Motor neuron (in vitro differentiated cells): ENCODE results near the gene COL19A1. TPM values are rescaled to one million over a fixed set of nuclear protein-coding genes. Genes with fewer than 3 reads are reported as not detected.
"Not testable (repeated sequence)": the region's sequence is repeated elsewhere in the genome, so short reads cannot be mapped to it uniquely, and the experiment has no call there.

Source experiments
- ATAC-seq, 8 experiments: fragments of 200-7000 bp; cut with Tn5 transposase; replicated peaks in 6 of 8; 2 replicates each; pipeline ENCODE4 v1.8.0; 2021; ENCODE audit warnings: mild to moderate bottlenecking in 8 of 8, moderate library complexity in 8 of 8
- H3K27ac ChIP-seq, 2 donors: fragments of 250-450 bp; sonication (Bioruptor Pico); 2 replicates each; pipeline ENCODE4 v1.9.0; 2021; ENCODE audit warnings: antibody characterized with exemption in 2 of 2, mild to moderate bottlenecking in 2 of 2, moderate library complexity in 1 of 2
- H3K4me1 ChIP-seq, 2 donors: fragments of 250-450 bp; sonication (Bioruptor Pico); replicated peaks in 1 of 2; 2 replicates each; pipeline ENCODE4 v1.6.1; 2021; ENCODE audit warnings: antibody characterized with exemption in 2 of 2, mild to moderate bottlenecking in 2 of 2, moderate library complexity in 1 of 2
- H3K4me3 ChIP-seq, 5 donors: fragments of 250-450 bp; sonication (Bioruptor Pico); 2 replicates each; pipeline ENCODE4 v1.9.0; 2021; ENCODE audit warnings: antibody characterized with exemption in 5 of 5, mild to moderate bottlenecking in 5 of 5, moderate library complexity in 4 of 5
- WGBS, 10 experiments: fragments of 450-650 bp; shearing (Covaris generic); methylation state at CpG; one replicate each; pipeline ENCODE4 v1.0.0; 2022; 5-methylcytosine and 5-hydroxymethylcytosine counted together
- in situ Hi-C, 9 experiments: fragments of 400-800 bp; cut with MboI; loops; one replicate each; pipeline ENCODE4 v1.15.0; 2021; ENCODE audit warnings: low sequenced_read_pairs in 9 of 9, low pct_unique_long_range_greater_than_20kb in 2 of 9; ENCODE audit not compliant: unreplicated experiment in 9 of 9
- total RNA-seq, 8 experiments: library from RNA; unstranded; fragments of 300-600 nt; gene quantifications; 2 replicates each; pipeline versions ENCODE4 v1.2.3 to v1.2.4, GENCODE V29; 2022

COL19A1 gene
- total RNA-seq, 8 experiments from 2014 or later = 0.45 to 5.9 (median 0.92) TPM

DNA sequence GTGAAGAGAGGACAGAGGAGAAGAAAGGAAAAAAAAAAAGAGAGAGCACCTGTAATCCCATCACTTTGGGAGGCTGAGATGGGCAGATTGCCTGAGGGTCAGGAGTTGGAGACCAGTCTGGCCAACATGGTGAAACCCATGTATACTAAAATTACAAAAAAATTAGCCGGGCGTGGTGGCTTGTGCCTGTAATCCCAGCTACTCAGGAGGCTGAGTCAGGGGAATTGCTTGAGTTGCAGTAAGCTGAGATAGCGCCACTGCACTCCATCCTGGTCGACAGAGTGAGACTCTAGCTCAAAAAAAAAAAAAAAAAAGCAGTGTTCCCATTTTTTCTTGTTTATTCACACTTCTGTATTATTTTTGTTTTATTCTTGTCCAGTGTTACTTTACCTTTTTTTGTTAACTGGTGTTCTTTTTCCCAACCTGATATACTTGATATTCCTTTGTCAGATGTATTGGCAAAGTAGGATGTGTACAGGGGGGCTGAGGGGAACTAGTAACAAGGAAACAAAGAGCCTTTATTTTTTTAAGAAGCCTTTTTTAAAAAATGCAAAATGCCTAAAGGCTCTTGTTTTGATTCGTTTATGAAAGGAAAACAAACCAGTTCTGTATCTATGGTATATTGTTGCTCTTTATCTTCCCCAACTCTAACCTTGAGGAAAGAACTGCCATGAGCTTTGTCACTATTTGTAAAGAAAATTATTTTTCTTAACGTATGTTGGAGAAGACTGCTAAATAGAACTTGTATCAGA lies 22.3 kb downstream of the COL19A1 start:
- ATAC-seq = peak in 2 of 8 experiments; percentile 50 to 66
- H3K27ac ChIP-seq = no peak overlapping the region
- no peak overlapping the region for H3K4me3 ChIP-seq
- no peaks in the 10 kb centered on the region for H3K4me1 ChIP-seq
- WGBS, 10 experiments = 54 to 94% (median 68%) methylated on average over 2 to 6 of the region's 6 CpGs
- in situ Hi-C loops = no loop called here

DNA sequence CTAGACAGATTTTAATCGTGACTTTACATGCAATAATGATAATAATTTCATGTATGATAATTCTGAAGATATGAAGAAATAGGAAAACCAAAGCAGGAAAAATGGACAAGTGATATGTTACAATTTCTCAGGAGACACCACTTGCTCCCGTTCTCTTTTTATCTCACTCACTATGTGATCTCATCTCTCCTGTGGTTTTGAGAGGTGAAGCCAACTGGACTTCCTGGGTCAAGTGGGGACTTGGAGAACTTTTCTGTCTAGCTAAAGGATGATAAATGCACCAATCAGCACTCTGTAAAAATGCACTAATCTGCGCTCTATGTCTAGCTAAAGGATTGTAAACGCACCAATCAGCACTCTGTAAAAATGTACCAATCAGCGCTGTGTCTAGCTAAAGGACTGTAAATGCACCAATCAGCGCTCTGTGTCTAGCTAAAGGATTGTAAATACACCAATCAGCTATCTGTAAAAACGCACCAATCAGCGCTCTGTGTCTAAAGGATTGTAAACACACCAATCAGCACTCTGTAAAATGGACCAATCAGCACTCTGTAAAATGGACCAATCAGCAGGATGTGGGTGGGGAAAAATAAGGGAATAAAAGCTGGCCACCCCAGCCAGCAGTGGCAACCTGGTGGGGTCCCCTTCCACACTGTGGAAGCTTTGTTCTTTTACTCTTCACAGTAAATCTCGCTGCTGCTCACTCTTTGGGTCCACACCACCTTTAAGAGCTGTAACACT lies 23.0 kb downstream of the COL19A1 start:
- H3K4me3 ChIP-seq, in situ Hi-C loops, H3K27ac ChIP-seq, ATAC-seq, H3K4me1 ChIP-seq: not testable (repeated sequence)
- WGBS, 10 experiments = 51 to 93% (median 82%) methylated on average over 1 to 7 of the region's 9 CpGs

DNA sequence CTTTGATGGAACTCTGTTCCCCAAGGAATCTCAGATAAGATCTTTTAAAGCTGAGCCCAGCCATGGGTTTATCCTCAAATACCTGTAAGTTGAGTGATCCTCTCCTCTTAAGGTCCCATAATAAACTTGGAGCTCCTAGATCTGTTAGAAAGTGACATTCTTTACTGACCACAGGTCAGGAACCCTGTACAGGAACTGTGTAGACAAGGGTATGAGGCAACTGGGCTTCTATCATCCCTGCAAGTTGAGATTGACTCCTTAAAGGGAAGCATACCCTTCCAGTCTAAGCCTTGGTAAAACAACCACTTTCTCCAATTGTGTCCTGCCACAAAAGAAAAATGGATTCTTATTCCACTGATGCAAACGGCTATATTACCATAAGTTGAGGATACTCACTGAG lies 26.2 kb downstream of the COL19A1 start:
- H3K27ac ChIP-seq, ATAC-seq, in situ Hi-C loops, H3K4me1 ChIP-seq, H3K4me3 ChIP-seq: not testable (repeated sequence)
- 0 to 100% (median 69%) methylated on average over 1 of the region's 1 CpG; no CpG with 5 or more reads in 6 of the 10 experiments for WGBS, 10 experiments

DNA sequence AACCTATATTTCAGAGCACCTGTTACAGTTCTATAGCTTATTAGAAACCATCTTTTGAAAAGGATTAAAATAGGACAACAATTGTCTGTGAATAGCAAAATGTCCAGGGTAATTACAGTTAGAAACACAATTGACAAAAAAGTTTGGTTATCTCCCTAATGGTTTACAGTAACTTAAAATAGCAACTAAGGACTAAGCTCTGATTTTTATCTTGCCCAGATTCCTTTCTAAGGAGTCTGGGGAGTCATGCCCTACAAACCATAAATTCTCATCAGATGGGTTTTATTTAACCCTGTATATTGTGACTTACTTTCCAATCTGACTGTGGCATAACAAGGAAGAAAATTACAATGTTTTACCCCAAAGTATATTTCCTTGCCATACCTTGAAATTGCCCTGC lies 26.9 kb downstream of the COL19A1 start:
- in situ Hi-C loops, ATAC-seq, H3K27ac ChIP-seq, H3K4me1 ChIP-seq, H3K4me3 ChIP-seq: not testable (repeated sequence)

DNA sequence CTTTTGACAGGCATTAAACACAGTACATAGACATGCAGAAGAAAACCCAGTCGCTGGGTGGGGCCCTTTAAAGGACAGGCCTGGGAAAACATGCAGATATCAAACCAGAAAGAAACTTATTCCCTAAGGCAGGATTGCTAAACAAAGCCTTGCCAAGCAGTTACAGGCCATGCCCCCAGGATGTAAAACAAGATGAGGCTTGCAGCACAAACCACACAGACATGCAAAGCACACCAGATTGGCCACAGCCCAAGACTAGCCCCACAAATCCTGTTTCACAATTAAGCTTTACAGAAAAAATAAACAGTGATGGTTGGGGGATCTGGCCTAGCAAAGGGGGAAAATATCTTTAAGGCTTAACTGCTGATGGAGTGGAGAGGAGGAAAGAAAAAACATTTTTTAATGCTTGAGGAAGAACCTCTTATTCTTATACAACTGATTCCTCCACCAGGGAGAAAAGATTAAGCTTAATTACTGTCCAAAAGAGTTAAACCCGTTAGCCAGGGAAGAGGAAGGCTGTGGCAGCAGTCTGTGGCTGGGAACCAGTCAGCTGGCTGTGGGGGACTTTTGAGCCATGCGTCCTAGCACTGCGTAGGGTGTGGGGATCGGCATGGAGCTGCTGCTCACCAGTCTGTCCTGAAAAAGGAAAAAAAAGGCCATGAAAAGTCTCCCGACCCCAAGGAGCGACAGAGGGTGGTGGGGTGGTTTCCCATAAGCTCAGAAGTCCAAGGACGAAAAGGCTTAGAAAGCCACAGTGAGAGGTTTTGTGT lies 28.4 kb downstream of the COL19A1 start:
- in situ Hi-C loops = no loop called here
- Histone ChIP-seq H3K27ac (no peak overlapping the region), H3K4me3 (no peak overlapping the region), H3K4me1 (no peaks in the 10 kb centered on the region)
- WGBS, 10 experiments = 0 to 92% (median 81%) methylated on average over 1 to 8 of the region's 8 CpGs; no CpG with 5 or more reads in 1 of the 10 experiments
- ATAC-seq = peak in 3 of 8 experiments; percentile 71 to 87 (median 81)

DNA sequence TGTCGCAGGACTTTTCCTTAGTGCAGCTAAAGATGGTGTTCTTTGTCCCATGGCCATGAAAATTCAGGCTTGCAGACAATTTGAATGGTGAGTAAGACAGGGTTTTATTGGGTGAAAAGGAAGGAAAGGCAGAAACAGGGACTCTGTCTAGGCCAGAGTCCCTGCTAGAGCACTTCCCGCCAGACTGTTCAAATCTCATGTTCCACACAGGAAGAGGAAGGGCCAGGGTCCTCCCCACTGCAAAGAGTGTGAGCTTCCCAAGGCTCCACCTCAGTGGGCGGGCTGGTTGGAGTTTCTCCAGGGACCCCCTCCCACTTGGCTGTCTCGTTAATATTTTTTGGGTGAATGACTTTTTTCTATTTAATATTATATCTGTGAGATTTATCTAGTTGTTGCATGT lies 29.0 kb downstream of the COL19A1 start:
- 30 to 100% (median 88%) methylated on average over 1 to 4 of the region's 4 CpGs; no CpG with 5 or more reads in 1 of the 10 experiments for WGBS, 10 experiments
- peak in 3 of 8 experiments; percentile 12 to 60 (median 19) for ATAC-seq
- Histone ChIP-seq H3K27ac (no peak overlapping the region), H3K4me3 (no peak overlapping the region), H3K4me1 (no peaks in the 10 kb centered on the region)
- in situ Hi-C loops = no loop called here

DNA sequence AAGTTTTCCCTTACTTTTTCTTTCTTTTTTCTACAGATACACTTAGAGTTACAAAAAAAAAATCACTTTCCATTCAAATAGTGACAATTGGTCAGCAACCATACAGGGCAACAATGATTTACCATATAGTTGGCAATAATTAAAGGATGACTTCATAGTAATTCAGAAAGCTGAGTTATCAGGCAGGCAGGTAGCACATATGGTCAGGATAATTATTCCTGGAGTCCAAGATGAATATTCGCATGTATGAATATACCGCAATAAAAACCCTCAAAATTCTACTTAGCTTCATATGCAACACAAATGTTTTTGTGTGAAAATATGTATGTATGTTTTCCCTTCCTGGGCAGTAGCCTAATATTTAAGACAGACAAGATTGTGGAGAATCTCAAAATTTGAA lies 34.5 kb downstream of the COL19A1 start:
- Histone ChIP-seq H3K27ac (no peak overlapping the region), H3K4me1 (no peaks in the 10 kb centered on the region), H3K4me3 (no peak overlapping the region)
- in situ Hi-C loops = no loop called here
- whole genome bisulfite sequencing, 10 experiments = 0 to 100% (median 75%) methylated on average over 1 to 2 of the region's 2 CpGs; no CpG with 5 or more reads in 1 of the 10 experiments
- ATAC-seq = peak in 4 of 8 experiments; percentile 58 to 88 (median 62)

DNA sequence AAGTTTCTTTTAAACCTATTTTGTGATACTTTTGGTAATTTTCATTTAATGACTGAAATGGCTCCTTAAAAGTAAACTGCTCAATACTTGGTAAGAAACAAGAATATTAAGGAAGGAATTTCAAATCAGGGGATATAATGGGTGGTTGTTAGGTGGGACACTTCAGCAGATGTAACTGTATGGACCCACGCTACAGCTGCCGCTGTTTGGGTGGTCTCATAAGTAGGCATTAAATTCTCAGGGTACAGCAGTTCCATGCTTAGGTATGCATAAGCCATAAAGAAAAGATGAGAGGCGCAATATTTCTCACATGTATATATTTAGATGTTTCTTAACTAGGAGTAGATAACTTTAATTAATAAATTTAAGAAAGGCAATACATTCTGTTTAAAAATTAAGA lies 35.0 kb downstream of the COL19A1 start:
- H3K4me3 ChIP-seq = no peak overlapping the region
- peak in 1 of 8 experiments; percentile 47 for ATAC-seq
- no peak overlapping the region for H3K27ac ChIP-seq
- in situ Hi-C loops = no loop called here
- H3K4me1 ChIP-seq = no peaks in the 10 kb centered on the region
- 49 to 100% (median 87%) methylated on average over 1 to 3 of the region's 3 CpGs for WGBS, 10 experiments

DNA sequence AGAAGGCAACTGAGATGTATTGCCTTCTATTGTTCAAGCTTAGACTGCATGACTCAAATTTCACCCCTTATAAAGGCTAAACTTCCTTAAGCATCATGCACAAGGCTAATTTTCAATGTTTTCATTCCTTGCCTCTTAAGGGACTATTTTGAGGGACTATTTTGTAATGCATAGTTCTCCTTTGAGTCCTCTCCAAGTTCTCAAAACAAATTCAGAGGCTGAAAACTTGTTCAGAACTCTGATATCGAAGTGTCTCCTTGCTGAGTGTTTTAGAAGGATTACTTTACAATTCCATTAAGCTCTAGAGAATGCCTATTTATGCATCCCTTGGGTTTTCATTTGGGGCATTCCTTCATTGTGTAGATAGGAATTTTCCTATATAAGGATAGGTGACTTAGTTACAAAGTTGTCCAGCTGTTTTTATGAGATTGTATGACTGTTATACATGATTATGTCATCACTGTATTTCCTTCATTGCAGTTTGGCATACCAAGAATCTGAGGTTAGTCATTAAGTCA lies 41.7 kb downstream of the COL19A1 start:
- peak in 2 of 8 experiments; percentile 86 to 88 for ATAC-seq
- in situ Hi-C loops = no loop called here
- Histone ChIP-seq H3K27ac (no peak overlapping the region), H3K4me1 (no peaks in the 10 kb centered on the region), H3K4me3 (no peak overlapping the region)
- WGBS, 10 experiments = 0 to 100% (median 78%) methylated on average over 1 of the region's 1 CpG; no CpG with 5 or more reads in 1 of the 10 experiments

DNA sequence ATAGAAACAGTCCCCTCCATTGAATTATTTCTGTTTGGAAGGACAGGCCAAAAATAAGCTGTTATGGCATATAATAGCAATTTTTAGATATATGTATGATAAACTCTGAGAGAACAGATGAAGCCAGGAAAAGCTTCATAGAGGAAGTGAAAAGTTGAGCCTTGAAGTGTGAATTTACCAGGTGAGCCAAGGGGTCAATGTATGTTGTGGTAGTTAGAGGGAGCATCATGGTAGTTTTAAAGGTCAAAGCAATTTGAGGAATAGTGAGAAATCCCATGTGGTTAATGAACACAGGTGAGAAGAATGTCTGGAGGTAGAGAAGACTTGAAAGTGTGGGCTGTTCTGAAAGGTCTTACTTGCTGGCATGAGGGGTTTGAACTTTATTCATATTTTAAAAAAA lies 47.0 kb downstream of the COL19A1 start:
- H3K4me3 ChIP-seq = no peak overlapping the region
- in situ Hi-C loops = no loop called here
- H3K4me1 ChIP-seq = no peaks in the 10 kb centered on the region
- H3K27ac ChIP-seq = no peak overlapping the region
- no peak for ATAC-seq

DNA sequence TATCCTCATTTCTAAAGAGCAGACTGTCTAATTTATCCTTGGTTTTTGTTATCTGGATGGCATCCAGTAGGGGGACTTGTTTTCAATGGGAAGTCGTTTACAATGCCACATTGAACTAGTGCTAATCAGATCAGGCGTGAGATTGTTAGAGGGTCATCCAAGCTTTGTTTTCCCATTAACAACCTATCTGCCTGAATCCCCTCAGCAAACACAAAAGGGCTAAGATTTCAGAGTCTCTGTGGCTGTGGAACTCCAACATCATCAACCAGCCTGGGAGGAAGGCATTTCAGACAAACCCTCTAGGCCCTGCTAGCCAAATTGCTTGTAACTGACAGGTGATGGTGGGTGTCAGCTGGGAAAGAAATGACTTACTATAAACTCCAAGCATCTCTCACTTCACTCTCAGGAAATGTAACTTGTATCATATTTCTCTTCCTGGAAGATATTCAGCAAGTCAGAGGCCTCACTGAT lies 47.7 kb downstream of the COL19A1 start:
- WGBS, 10 experiments = 14 to 100% (median 62%) methylated on average over 1 to 2 of the region's 2 CpGs; no CpG with 5 or more reads in 2 of the 10 experiments
- peak in 1 of 8 experiments; percentile 10 for ATAC-seq
- no peak overlapping the region for H3K4me3 ChIP-seq
- no peak overlapping the region for H3K27ac ChIP-seq
- no peaks in the 10 kb centered on the region for H3K4me1 ChIP-seq
- in situ Hi-C loops = no loop called here

DNA sequence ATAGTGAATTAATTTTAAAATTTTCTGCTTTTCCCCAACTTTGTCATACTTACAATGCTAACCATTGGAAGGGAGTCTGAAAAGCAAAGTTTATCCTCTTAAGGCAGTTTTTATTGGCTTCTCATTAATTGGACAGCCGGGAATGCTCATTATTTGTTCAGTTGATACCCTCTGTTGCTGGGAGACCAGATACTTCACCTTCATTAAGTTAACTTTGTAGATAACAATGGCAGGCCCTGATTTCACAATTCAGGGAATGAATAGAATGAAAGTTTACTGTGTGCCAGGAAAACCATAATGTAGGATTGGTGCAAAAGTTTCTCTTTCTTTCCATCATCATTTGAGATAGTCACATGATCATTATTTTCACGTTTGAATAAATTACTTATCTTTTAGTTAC lies 49.0 kb downstream of the COL19A1 start:
- 43 to 94% (median 80%) methylated on average over 1 to 2 of the region's 2 CpGs for WGBS, 10 experiments
- no peak overlapping the region for H3K27ac ChIP-seq
- no peak for ATAC-seq
- H3K4me3 ChIP-seq = no peak overlapping the region
- in situ Hi-C loops = no loop called here
- no peaks in the 10 kb centered on the region for H3K4me1 ChIP-seq

DNA sequence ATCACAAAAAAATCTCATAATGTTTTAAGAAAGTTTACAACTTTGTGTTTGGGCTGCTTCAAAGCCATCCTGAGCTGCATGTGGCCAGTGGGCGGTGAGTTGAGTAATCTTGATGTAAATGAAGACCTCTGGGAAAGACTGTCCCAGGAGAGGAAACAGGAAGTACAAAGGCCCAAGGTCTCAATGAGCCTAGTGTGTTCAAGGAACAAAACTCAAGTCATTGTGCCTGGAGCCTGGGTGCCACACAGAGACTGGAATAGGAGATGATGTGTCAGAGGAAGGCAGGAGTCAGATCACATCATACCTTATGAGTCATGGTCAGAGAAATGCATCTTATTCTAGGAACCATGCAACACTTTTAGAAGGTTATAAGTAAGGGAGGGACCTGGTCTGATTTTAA lies 51.5 kb downstream of the COL19A1 start:
- ATAC-seq = peak; percentile 33 to 99 (median 72)
- WGBS, 10 experiments = 0 to 100% (median 94%) methylated on average over 1 of the region's 1 CpG; no CpG with 5 or more reads in 2 of the 10 experiments
- Histone ChIP-seq H3K27ac (no peak overlapping the region), H3K4me1 (no peaks in the 10 kb centered on the region), H3K4me3 (no peak overlapping the region)
- in situ Hi-C loops = no loop called here
